Cerebellar cortex (tissue), 1 donor: ENCODE data around the gene STAT4.

Experiments used
- DNase-seq: peaks from one replicate; pipeline ENCODE4 v3.0.0-alpha.2; 2015; ENCODE audit warnings: low spot score

Gene STAT4

GRCh38 chr2:191145769-191146471 lies 4.9 kb downstream of the STAT4 start:
- DNase-seq: no peak

- no peak for DNase-seq
Observed at GRCh38 chr2:191144217-191144616, 6.6 kb downstream of the STAT4 start.

DNA sequence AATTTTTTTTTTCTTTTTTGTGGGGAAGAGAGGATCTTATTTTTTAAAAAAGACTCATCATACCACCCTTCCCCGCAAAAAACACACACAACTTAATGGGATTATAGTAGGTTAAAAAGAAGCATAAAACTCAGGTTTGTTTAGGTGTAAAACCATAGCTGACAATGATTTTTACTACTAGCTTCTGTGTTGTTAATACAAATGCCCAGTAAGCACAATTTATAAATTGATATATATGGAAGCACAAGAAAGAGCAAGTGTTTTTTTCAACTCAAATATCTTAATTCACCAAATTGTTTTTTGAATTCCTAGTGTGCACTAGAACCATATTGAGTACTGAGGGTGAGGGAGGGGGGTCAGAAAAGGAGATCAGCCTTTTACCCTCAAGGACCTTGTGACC lies 7.0 kb downstream of the STAT4 start:
- DNase-seq: no peak

DNA sequence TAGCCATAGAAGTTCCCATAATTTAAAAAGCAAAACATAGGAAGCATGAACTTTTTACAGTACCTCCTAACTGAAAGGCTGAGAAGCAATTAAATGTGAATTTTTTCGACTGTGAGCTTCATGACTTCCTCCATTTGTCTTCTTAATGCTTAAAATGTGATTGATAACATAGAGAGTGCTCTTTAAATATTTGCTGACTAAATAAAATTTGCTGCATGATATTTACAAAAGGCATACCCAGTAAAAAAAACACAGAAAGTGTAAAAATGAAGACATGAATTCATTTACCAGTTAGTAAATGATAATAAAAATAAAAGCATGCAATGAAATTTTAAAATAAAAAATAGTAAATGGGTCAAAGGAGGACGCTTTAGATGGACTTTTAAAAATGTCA lies 21.9 kb downstream of the STAT4 start:
- DNase-seq: no peak

DNA sequence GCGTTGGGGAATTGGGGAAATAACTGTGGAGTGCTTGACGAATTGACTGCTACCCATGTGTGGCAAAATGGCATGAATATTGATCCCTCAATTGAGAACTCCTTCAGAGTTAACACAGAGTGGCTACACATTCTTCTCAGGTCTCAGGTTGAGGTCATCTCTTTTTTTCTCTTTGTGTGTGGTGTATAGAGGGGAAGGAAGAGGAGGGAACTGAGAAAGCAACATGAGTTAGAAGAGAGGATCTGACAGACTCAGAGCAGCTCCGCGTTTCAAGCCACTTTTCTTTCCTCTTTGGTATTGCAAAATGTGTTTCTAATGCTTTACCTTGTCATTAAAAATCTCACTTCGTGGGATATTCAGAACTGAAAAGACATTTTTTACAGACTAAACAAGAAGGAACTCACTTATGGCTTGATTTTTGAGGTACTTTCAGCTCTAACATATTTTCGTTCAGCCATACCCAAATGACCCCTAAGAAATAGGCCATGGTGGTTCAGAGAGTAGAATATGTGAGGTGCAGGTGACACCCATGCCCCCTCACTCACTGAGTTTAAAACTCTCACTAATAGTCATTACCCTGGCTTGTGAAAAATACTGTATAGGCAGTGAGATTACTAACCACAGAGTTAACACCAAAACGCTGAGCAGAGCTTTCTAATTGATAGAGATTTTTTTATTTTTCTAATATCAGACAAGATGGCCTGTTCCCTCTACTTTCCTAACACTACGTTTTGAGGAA lies 22.5 kb downstream of the STAT4 start:
- no peak for DNase-seq

DNA sequence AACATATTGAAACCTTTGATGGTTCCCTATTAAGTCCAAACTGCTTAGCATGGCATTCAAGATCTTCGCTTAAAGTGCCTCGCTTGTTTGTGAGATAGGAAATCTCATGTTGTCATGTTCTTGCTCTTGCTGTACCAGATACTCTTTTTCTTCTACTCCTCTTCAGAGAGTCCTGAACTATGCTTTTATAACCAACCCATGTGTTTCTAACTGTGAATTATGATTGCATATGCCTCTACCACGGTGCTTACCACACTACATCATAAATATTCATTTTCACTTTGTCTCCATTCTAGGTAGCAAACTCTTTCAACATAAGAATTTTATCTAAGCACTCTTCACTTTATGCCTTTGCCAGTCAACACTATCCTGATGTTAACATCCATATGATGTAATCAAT lies 23.6 kb downstream of the STAT4 start:
- DNase-seq: no peak

GRCh38 chr2:191126386-191127085 lies 24.3 kb downstream of the STAT4 start:
- DNase-seq: no peak

GRCh38 chr2:191125646-191126045 lies 25.1 kb downstream of the STAT4 start:
- no peak for DNase-seq

GRCh38 chr2:191122638-191123294 lies 28.0 kb downstream of the STAT4 start:
- DNase-seq: no peak

DNA sequence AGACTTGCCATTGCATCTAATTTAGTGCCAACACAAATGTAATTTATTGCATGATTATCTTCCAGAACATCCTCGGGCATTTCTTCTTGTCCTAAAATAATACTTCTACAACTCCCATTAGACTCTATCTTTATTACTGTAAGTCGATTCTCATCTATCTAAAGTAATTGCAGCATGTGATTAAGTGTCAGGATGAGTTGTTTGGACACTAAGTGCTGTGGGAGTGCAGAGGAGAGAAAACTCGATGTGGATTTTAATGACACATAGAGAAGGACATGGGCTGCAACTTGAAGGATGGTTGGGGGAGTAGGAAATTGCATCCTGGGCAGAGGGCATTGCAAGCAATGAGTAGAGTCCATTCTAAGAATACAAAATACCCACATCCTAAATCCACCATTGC lies 33.5 kb downstream of the STAT4 start:
- no peak for DNase-seq

DNA sequence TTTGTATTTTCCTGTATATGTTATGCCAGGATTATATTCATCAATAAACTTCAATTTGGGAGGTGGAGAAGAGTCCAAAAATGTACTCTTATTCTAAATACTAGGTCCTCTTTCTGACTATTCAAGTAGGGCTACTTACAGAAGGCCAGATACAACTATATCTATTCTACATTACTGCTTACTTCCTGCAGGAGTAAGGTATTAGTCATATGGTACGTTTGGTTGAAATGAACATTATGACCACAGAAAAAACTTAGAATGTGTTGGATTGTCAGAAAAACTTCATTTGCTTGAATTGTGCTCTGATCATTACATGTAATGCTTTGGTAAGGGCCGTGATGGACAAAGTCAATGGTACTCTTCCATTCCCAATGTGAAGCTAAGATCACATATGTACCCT lies 35.0 kb downstream of the STAT4 start:
- no peak for DNase-seq

DNA sequence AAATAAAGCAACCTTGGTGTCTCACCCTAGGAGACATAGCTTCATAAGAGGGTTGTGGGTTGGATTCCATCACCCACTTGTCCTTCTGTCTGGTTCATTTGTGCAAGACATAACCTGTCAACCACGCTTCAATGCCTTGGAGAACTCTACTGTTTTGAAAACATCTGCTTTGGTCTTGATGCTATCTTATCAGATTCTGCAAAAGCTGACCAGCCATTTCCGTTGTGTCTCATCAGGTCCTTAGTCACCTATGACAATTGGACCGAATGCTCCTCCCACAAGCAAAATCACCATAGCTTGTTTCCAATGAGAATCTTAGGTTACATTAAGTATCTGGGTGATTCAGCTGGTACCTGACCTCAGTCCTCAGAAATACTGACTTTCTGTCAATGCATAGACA lies 35.4 kb downstream of the STAT4 start:
- no peak for DNase-seq

- no peak for DNase-seq
Observed at GRCh38 chr2:191114403-191114886, 36.3 kb downstream of the STAT4 start.

DNA sequence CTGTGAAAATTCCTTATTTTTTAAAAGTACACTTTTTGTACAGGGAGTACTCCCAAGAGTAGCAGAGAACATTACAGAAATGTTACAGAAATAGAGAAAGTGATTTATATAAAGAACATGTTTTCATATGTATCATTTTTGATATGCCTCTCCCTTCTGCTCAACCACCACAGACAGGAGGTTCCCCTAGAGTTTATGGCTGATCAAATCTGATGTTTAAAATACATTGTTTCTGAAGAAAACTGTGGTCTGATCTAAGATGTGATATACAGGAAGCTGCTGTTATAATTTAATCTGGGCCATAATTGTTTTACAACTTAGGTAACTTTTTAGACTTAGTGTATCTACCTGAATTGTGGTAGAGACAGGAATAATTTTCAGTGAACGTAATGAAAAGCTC lies 37.0 kb downstream of the STAT4 start:
- no peak for DNase-seq

GRCh38 chr2:191112448-191112901 lies 38.3 kb downstream of the STAT4 start:
- no peak for DNase-seq

DNA sequence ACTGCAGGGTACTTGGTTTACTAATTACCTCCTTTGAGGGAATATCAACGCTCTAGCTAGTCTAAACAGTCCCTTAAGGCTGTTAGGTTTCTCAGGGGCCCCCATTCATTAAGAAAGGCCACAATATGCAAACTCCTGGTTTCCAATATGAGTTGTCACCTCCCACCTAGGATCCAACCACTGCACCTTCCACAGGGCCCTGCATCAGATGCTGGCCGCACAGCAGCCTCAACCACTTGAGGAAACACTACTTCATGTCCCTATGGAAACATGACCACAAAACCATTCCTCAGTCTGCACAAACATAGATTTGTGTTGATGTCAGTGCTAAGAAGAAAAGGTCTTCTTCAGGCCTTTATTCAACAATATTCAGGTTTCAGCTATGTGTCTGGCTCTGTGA lies 40.9 kb downstream of the STAT4 start:
- DNase-seq: no peak

- no peak for DNase-seq
Observed at GRCh38 chr2:191108331-191108730, 42.5 kb downstream of the STAT4 start.

DNA sequence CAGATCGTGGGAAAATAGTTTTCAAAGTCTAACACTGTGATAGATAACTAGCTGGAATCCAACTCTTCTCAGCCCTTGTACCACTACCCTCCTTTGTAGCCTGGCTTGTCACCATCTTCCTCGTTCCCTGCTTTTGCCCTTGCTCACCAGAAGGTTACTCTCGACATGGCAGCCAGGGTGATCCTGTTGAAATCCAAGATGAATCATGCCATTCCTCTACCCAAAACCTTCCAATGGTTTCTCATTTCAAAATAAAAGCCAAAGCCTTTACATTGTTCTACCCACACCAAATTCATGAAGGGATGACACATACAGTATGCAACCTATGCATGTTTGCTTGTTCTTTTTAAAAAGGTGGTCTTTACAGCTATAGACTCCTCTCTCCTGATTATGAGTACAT lies 45.7 kb downstream of the STAT4 start:
- no peak for DNase-seq

GRCh38 chr2:191103774-191104173 lies 47.0 kb downstream of the STAT4 start:
- no peak for DNase-seq

- no peak for DNase-seq
Observed at GRCh38 chr2:191100216-191100615, 50.6 kb downstream of the STAT4 start.

DNA sequence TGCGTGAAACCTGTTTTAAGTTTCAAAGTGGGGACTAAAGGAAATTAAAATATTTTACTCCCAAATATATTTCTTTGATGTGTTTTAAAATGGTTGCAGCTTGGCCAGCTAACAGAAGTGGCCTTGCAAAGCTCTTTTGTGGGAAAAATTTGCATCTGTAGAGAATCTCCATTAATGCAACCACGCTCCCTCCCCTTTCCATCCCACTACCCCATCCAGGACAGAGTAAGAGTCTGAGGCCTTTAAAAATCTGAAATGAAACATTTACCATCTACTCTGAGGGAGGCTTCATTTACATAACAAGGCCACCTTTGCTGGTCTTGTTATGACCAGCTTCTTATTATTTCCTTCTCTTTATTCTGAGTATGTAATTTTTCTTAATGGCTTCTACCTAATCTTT lies 63.5 kb downstream of the STAT4 start:
- DNase-seq: no peak

GRCh38 chr2:191086706-191087105 lies 64.1 kb downstream of the STAT4 start:
- no peak for DNase-seq
